Coronary artery (tissue), 2 donors: ENCODE measurements around the gene MSANTD3.
"Not testable (repeated sequence)": the region's sequence is repeated elsewhere in the genome, so short reads cannot be mapped to it uniquely, and the experiment has no call there.

ENCODE experiments used
- DNase-seq: peaks from one replicate; pipeline ENCODE4 v3.0.0-alpha.2; 2017; ENCODE audit warnings: low spot score
- H3K27ac ChIP-seq, 2 donors: fragments of 200-600 bp; sonication (generic); one replicate each; pipeline ENCODE4 v1.5.1; 2016 to 2019
- H3K4me3 ChIP-seq: fragments of 200-600 bp; sonication (generic); 2 replicates; pipeline ENCODE4 v1.5.1; 2016; ENCODE audit warnings: mild to moderate bottlenecking, moderate library complexity
- CTCF ChIP-seq: fragments of 200-600 bp; sonication (generic); IDR thresholded peaks from one replicate; pipeline ENCODE4 v1.5.1; 2019; ENCODE audit warnings: antibody characterized with exemption

The MSANTD3 gene

GRCh38 chr9:100417815-100418214 lies 9.1 kb upstream of the MSANTD3 start:
- Histone ChIP-seq H3K4me3 (no peak overlapping the region), H3K27ac (no peak overlapping the region)
- no peak for TF ChIP-seq CTCF
- DNase-seq, result no peak

GRCh38 chr9:100419166-100419565 lies 7.8 kb upstream of the MSANTD3 start:
- no peak for TF ChIP-seq CTCF
- no peak overlapping the region for H3K4me3 ChIP-seq
- H3K27ac ChIP-seq, result no peak overlapping the region
- DNase-seq, result no peak

DNA sequence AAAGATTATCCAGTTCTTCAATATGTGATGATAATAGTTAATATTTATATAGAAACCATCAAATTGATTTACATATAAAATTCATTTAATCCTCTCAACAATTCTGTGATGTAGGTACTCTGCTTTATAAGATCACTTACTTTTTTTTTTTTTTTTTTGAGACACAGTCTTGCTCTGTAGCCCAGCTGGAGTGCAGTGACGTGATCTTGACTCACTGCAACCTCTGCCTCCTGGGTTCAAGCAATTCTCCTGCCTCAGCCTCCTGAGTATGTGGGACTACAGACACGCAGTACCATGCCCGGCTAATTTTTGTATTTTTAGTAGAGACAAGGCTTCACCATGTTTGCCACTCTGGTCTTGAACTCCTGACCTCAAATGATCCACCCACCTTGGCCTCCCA lies 5.8 kb upstream of the MSANTD3 start:
- not testable (repeated sequence) for DNase-seq, H3K27ac ChIP-seq, H3K4me3 ChIP-seq

DNA sequence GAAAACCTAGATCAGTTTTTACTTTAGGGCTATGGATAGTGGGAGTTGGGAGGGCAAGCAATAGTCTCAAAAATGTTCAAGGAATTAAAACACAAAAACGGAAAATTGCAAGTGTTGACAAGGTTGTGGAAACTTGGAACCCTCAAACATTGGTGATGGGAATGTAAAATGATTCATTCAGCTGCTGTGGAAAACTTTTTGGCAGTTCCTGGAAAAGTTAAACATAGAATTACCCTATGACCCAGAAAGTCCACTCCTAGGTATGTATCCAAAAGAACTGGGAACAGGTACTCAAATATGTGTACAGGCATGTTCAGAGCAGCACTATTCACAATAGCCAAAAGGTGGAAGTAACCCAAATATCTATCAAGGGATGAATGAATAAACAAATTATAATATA lies 1.2 kb upstream of the MSANTD3 start:
- no peak for DNase-seq
- no peak for TF ChIP-seq CTCF
- Histone ChIP-seq H3K4me3 (no peak overlapping the region), H3K27ac (peak overlapping the region; percentile 82 to 93)

DNA sequence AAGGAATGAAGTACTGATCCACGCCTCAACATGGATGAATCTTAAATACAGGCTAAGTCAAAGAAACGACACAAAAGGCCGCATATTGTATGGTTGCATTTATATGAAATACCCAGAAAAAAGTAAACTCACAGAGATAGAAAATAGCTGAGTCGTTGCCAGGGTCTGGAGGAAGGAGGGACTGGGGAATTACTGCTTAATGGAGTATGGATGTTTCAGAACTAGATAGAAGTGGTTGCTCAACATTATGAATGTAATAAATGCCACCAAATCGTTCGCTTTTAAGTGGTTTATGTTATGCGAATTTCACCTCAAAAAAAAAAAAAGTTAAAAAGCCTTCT lies 784 bp upstream of the MSANTD3 start:
- no peak for TF ChIP-seq CTCF
- peak overlapping the region; percentile 82 to 93 for H3K27ac ChIP-seq
- peak overlapping the region; percentile 76 for H3K4me3 ChIP-seq
- no peak for DNase-seq

GRCh38 chr9:100427366-100428263 lies 672 bp downstream of the MSANTD3 start:
- TF ChIP-seq CTCF, result no peak
- H3K27ac ChIP-seq, result peak overlapping the region; percentile 83 to 93
- peak overlapping the region; percentile 76 for H3K4me3 ChIP-seq
- DNase-seq, result no peak

- Histone ChIP-seq H3K4me3 (peak overlapping the region; percentile 51), H3K27ac (peak overlapping the region; percentile 37 to 93)
- no peak for TF ChIP-seq CTCF
- DNase-seq, result no peak
Observed at GRCh38 chr9:100428871-100429654, 2.1 kb downstream of the MSANTD3 start.
